OCI-LY3 (cell line): ENCODE measurements around the gene ASTN2.

Experiments used
- H2AFZ ChIP-seq: fragments of 200-600, 300-600 bp; shearing (Covaris generic); 2 replicates; pipeline ENCODE4 v1.6.0; 2014; ENCODE audit warnings: antibody characterized with exemption, low read depth, low read length
- H3K27ac ChIP-seq: fragments of 200-600, 300-600 bp; sonication (generic); 2 replicates; pipeline ENCODE4 v1.5.1; 2014; ENCODE audit warnings: mild to moderate bottlenecking, low read length, moderate library complexity, mixed read lengths
- H3K27me3 ChIP-seq: fragments of 200-600, 300-600 bp; sonication (generic); 2 replicates; pipeline ENCODE4 v1.6.1; 2014; ENCODE audit warnings: low read depth, low read length, mixed read lengths
- H3K36me3 ChIP-seq: fragments of 200-600, 300-600 bp; sonication (generic); replicated peaks from 2 replicates; pipeline ENCODE3; 2014; ENCODE audit warnings: low read depth, low read length, mixed read lengths
- H3K4me1 ChIP-seq: fragments of 300-600, 200-600 bp; sonication (generic); 2 replicates; pipeline ENCODE4 v1.6.1; 2014; ENCODE audit warnings: low read length, mixed read lengths
- H3K4me2 ChIP-seq: fragments of 200-600, 300-600 bp; sonication (generic); 2 replicates; pipeline ENCODE4 v1.6.1; 2014; ENCODE audit warnings: low read length, mixed read lengths
- H3K4me3 ChIP-seq: fragments of 300-600, 200-600 bp; sonication (generic); 2 replicates; pipeline ENCODE4 v1.5.1; 2014; ENCODE audit warnings: antibody characterized with exemption, mild to moderate bottlenecking, low read length, moderate library complexity
- H3K79me2 ChIP-seq: fragments of 300-600, 200-600 bp; shearing (Covaris generic); 2 replicates; pipeline ENCODE4 v1.6.1; 2014; ENCODE audit warnings: mild to moderate bottlenecking, low read length, mixed read lengths
- H3K9ac ChIP-seq: fragments of 300-600, 200-600 bp; shearing (Covaris generic); 2 replicates; pipeline ENCODE4 v1.6.0; 2014; ENCODE audit warnings: mild to moderate bottlenecking, low read length, moderate library complexity
- H3K9me3 ChIP-seq: fragments of 200-600, 300-600 bp; shearing (Covaris generic); 2 replicates; pipeline ENCODE4 v1.6.1; 2014; ENCODE audit warnings: low read length, mixed read lengths; ENCODE audit not compliant: insufficient read depth
- H4K20me1 ChIP-seq: fragments of 200-600, 300-600 bp; sonication (generic); 2 replicates; pipeline ENCODE4 v1.6.1; 2016; ENCODE audit warnings: low read length, mixed read lengths; ENCODE audit not compliant: insufficient read depth
- CTCF ChIP-seq: fragments of 200-600, 300-600 bp; sonication (generic); IDR thresholded peaks from 2 replicates; pipeline ENCODE4 v1.5.1; 2014; ENCODE audit warnings: antibody characterized with exemption, low read length, low read depth
- EZH2phosphoT487 ChIP-seq: fragments of 200-600 bp; shearing (Covaris generic); IDR thresholded peaks from 2 replicates; pipeline ENCODE4 v1.6.1; 2018; ENCODE audit warnings: antibody characterized with exemption, mixed run types, low read depth

The ASTN2 gene

GRCh38 chr9:116405321-116405720 is 1009.5 kb downstream of the ASTN2 start:
- no peak overlapping the region for H3K27ac ChIP-seq
- peak overlapping the region; percentile 4; the same call in 1 of the 2 replicates for H3K4me2 ChIP-seq
- H3K9ac ChIP-seq: no peak overlapping the region
- H3K79me2 ChIP-seq: no peaks in the 10 kb centered on the region
- peaks cover 47% of the 10 kb centered on the region for H3K4me1 ChIP-seq
- H2AFZ ChIP-seq: no peak overlapping the region
- H3K9me3 ChIP-seq: no peaks in the 10 kb centered on the region
- no peaks in the 10 kb centered on the region for H3K36me3 ChIP-seq
- H3K4me3 ChIP-seq: no peak overlapping the region
- H4K20me1 ChIP-seq: no peaks in the 10 kb centered on the region
- no peak for TF ChIP-seq EZH2phosphoT487
- no peak for TF ChIP-seq CTCF
- no peaks in the 10 kb centered on the region for H3K27me3 ChIP-seq

GRCh38 chr9:116404228-116404627 is 1010.6 kb downstream of the ASTN2 start:
- Histone ChIP-seq H3K9ac (no peak overlapping the region), H3K4me2 (no peak overlapping the region), H3K9me3 (no peaks in the 10 kb centered on the region), H3K79me2 (no peaks in the 10 kb centered on the region), H3K4me3 (no peak overlapping the region), H3K4me1 (peaks cover 36% of the 10 kb centered on the region), H4K20me1 (no peaks in the 10 kb centered on the region), H2AFZ (no peak overlapping the region), H3K36me3 (no peaks in the 10 kb centered on the region), H3K27me3 (no peaks in the 10 kb centered on the region), H3K27ac (no peak overlapping the region)
- TF ChIP-seq CTCF (no peak), EZH2phosphoT487 (no peak)

GRCh38 chr9:116403171-116403570 is 1011.7 kb downstream of the ASTN2 start:
- Histone ChIP-seq H3K4me1 (peaks cover 34% of the 10 kb centered on the region), H3K9ac (no peak overlapping the region), H3K27me3 (no peaks in the 10 kb centered on the region), H3K4me3 (no peak overlapping the region), H2AFZ (no peak overlapping the region), H4K20me1 (no peaks in the 10 kb centered on the region), H3K36me3 (no peaks in the 10 kb centered on the region), H3K79me2 (no peaks in the 10 kb centered on the region), H3K9me3 (no peaks in the 10 kb centered on the region), H3K27ac (no peak overlapping the region), H3K4me2 (no peak overlapping the region)
- no peak for TF ChIP-seq CTCF
- TF ChIP-seq EZH2phosphoT487: no peak

- Histone ChIP-seq H3K4me3 (no peak overlapping the region), H3K4me2 (peak overlapping the region; percentile 45), H3K27me3 (no peaks in the 10 kb centered on the region), H3K36me3 (no peaks in the 10 kb centered on the region), H3K9ac (no peak overlapping the region), H2AFZ (no peak overlapping the region), H3K79me2 (no peaks in the 10 kb centered on the region), H4K20me1 (no peaks in the 10 kb centered on the region), H3K4me1 (peaks cover 26% of the 10 kb centered on the region), H3K27ac (no peak overlapping the region), H3K9me3 (no peaks in the 10 kb centered on the region)
- TF ChIP-seq EZH2phosphoT487 (no peak), CTCF (no peak)
These were observed 1019.2 kb downstream of the ASTN2 start for GRCh38 chr9:116395699-116396037.
